NCI-H2029 treated with DMSO at 0.1 percent for 48 hours (cell line): ENCODE results near the gene ZNF132.

Source experiments
- DNase-seq: peaks from one replicate; lab custom pipeline; 2025; lab: John Stamatoyannopoulos, UW

ZNF132 gene

DNA sequence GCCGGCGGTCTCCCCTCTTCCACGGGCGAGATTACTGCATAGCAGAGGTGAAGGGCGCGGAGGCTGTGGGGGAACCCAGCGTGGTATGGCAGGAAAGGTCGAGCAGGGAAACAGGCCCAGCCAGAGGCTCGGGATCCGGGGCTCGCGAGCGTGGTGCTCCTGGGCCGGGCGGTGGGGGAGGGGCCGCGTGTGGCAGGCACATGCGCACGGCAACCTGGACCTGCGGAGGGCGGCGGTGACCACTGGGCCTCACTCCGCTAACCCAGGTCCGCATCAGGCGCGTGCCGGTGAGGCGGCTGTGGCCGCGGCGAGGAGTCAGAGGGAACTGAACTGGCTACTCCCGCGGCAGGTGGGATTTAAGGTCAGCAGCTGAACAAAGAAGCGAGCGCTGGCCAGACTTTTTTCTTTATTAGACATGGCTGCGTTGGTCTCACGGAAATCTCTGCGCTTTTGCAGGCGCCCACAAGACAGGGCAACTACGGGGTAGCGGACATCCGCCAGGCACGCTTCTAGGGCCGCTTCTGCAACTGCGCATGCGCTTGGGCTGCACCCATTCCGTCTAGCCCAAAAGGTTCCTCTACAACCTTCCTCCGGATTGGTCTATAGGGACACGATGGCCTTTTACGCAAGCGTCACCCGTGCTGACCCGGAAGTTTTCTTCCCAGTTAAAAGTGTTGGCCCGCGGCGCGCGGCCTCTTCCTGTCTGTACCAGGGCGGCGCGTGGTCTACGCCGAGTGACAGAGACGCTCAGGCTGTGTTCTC, 53.2 kb downstream of the ZNF132 start, which contains the start of gene RPS5:
TSS of gene RPS5 (plus strand) at position 694 of the 762 bp plus-strand sequence. CDS start 869 bp downstream, outside the sequence.
- peak; percentile 96 for DNase-seq

DNA sequence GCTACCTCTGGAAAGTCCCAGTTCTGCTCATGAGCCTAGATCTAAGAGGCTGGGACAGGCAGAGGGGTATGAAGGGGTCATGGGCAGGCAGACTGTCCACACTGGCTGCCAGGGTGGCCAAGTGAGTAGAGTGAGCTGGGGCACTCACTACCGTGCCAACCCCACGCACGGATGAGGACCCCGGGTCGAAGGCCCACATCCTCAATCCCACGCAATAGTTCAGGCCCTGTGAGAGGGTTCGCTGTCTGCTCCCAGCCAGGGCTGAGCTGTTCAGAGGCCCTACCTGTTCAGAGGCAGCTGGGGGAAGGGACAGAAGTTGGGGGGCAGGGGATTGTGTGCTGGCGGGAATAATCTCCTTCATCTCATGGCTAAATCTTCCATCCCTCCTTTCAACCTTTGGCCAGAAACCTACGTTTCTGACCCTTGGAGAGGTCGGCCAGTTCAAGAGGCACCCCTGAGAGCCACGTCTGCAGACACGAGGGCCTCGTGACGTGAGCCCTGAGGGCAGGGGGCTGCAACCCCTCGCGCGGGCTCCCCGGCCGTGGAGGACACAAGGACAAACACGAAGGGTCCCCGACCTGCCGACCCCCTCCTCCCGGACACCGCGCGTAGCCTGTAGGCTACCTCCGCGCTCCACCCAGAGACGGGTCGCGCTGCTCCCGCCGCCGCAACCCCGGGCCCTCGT, 53.9 kb downstream of the ZNF132 start:
- no peak for DNase-seq

DNA sequence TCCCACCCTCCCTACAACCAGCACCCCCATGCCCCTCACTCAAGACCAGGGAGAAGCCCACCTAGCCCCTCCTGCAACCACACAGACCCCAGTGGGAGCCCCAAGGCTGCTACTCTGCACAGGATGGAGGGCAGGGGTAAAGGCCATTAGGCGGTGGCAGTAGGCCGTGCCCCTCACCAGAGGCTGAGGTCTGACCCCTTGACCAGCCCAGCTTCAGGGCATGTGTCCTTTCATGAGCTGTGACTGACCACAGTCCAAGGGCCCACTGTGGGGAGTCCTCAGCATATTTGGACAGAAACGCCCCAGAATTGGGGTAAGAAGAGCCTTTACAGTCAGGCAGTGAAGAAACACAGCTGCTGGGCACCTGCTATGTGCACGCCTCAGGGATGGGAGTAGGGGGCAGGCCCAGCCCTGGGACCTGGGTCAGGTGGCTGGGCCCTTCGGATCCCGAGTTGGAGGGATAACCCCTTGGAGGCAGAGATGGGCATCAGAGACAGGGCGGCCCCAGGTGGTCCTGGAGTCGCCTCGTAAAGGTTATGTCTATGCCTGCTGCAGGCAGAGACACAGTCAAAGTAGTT, 54.6 kb downstream of the ZNF132 start:
- DNase-seq = no peak

DNA sequence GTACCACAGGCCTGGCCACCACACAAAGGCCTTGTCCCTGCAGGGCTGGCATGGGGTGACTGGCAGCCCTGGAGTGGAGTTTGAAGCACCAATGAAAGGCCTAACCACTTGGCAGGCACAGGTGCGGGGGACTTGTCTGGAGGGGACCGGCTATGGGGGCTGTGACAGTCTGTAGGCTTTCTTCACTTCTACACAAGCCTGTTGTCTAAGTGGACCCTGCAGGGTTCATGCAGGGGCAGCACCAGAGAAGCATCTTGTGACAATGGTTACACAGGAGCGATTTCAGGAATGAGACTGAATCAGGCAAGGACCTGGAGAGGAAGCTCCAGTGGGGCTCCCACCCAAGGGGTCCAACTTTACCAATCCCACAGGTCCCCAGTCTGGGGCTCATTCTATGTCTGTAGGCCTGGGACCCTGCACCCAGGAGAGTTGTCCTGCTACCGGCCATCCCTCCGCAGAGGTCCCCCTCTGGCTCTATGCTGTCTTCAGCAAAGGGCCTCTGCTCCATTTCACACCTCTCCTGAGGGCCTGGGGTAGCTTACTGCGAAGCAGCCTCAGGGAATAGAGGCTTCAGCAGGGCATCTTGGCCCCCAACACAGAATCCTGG, 56.9 kb downstream of the ZNF132 start:
- DNase-seq = no peak
